K562 (cell line): ENCODE measurements around the gene VRK3. TPM values are rescaled to one million over a fixed set of nuclear protein-coding genes. Genes with fewer than 3 reads are reported as not detected.

Experiments used
- ARID4B ChIP-seq: sonication (generic); formaldehyde crosslinking; IDR thresholded peaks from 2 replicates; pipeline ENCODE4 v1.8.0; 2022; ENCODE audit warnings: mild to moderate bottlenecking, missing genetic modification reagents
- BCL6 ChIP-seq: fragments of 250-450 bp; sonication (Bioruptor Pico); IDR thresholded peaks from 2 replicates; pipeline ENCODE4 v1.4.0; 2020
- CSDE1 ChIP-seq, 2 experiments: fragments of 450-650 bp; IDR thresholded peaks; 2 replicates each; pipeline ENCODE4 v1.6.1; 2016; ENCODE audit warnings: mild to moderate bottlenecking in 1 of 2
- EGR1 ChIP-seq: fragments of 450-650 bp; conservative IDR thresholded peaks from 2 replicates; pipeline ENCODE4 v1.6.1; 2017; ENCODE audit warnings: mild to moderate bottlenecking
- ELF2 ChIP-seq: fragments of 250-450 bp; sonication (Bioruptor Pico); IDR thresholded peaks from 2 replicates; pipeline ENCODE4 v1.5.0; 2021; ENCODE audit warnings: mild to moderate bottlenecking
- MYNN ChIP-seq, 2 experiments: sonication (generic); formaldehyde crosslinking in 1 of 2; IDR thresholded peaks; 2 replicates each; pipeline versions ENCODE4 v1.5.0 to v1.6.1; 2016 to 2020; ENCODE audit warnings: antibody characterized with exemption in 1 of 2, missing genetic modification reagents in 1 of 2
- PHB ChIP-seq: fragments of 250-450 bp; sonication (Bioruptor Pico); IDR thresholded peaks from 2 replicates; pipeline ENCODE4 v1.5.0; 2021
- PHF20 ChIP-seq: fragments of 450-650 bp; IDR thresholded peaks from 2 replicates; pipeline ENCODE4 v1.6.1; 2018; ENCODE audit not compliant: partially characterized antibody
- POLR2H ChIP-seq: IDR thresholded peaks from 2 replicates; pipeline ENCODE4 v1.6.1; 2016; ENCODE audit warnings: missing genetic modification characterization, low read depth, mild to moderate bottlenecking, control low read depth, missing compliant biosample characterization, moderate library complexity
- SMARCA5 ChIP-seq: fragments of 450-650 bp; IDR thresholded peaks from 2 replicates; pipeline ENCODE4 v1.6.1; 2016
- SRF ChIP-seq, 2 experiments: fragments of 250-450, 450-650 bp in 1 of 2; sonication (Bioruptor Pico) in 1 of 2; sonication (generic) in 1 of 2; formaldehyde crosslinking; IDR thresholded peaks; 2 replicates each; pipeline versions ENCODE4 v1.5.0 to v1.5.1; 2020 to 2022; ENCODE audit warnings: mild to moderate bottlenecking in 1 of 2, missing genetic modification reagents in 1 of 2
- TCF3 ChIP-seq: sonication (generic); formaldehyde crosslinking; IDR thresholded peaks from 2 replicates; pipeline ENCODE4 v1.4.0; 2020; ENCODE audit warnings: mild to moderate bottlenecking, missing genetic modification reagents
- ZBTB43 ChIP-seq: sonication (generic); formaldehyde crosslinking; IDR thresholded peaks from 2 replicates; pipeline ENCODE4 v1.8.0; 2023; ENCODE audit warnings: mild to moderate bottlenecking, missing genetic modification reagents
- ZC3H8 ChIP-seq: fragments of 450-650 bp; IDR thresholded peaks from 2 replicates; pipeline ENCODE4 v1.6.1; 2017
- ZNF143 ChIP-seq: sonication (generic); formaldehyde crosslinking; IDR thresholded peaks from 2 replicates; pipeline ENCODE4 v1.9.0; 2022; ENCODE audit warnings: mild to moderate bottlenecking, missing genetic modification reagents
- ZNF41 ChIP-seq: fragments of 250-450 bp; sonication (Bioruptor Pico); conservative IDR thresholded peaks from 2 replicates; pipeline ENCODE4 v1.4.0; 2020; ENCODE audit warnings: mild to moderate bottlenecking
- ZNF511 ChIP-seq: sonication (generic); formaldehyde crosslinking; IDR thresholded peaks from 2 replicates; pipeline ENCODE4 v1.8.0; 2022; ENCODE audit warnings: mild to moderate bottlenecking, missing genetic modification reagents
- ZNF609 ChIP-seq: sonication (generic); formaldehyde crosslinking; IDR thresholded peaks from 2 replicates; pipeline ENCODE4 v1.8.1; 2023; ENCODE audit warnings: missing genetic modification reagents, mild to moderate bottlenecking, borderline replicate concordance
- polyA plus RNA-seq, 8 experiments: library from polyadenylated mRNA; depleted of rRNA in 4 of 8; stranded (reverse) in 5 of 8; unstranded in 3 of 8; fragments of >200 nt; fragmentation: Nextera tagmentation in 2 of 8; fragmentation: Illumina TruSeq in 1 of 8; extraction: Ambion mirVana in 2 of 8; extraction: Trizol in 1 of 8; gene quantifications; 2 replicates each; pipeline versions ENCODE4 v1.2.1 to v1.2.3, GENCODE V29; 2011 to 2014; ENCODE audit warnings: inconsistent platforms in 1 of 8, missing spikeins in 1 of 8
- total RNA-seq, 7 experiments: library from RNA; depleted of rRNA in 6 of 7; stranded (reverse); fragments of >200 nt in 6 of 7; fragmentation: Illumina TruSeq in 2 of 7; extraction: Trizol in 2 of 7; gene quantifications; 2 replicates each; pipeline versions ENCODE4 v1.2.1 to v1.2.3, GENCODE V29; 2011 to 2021; ENCODE audit warnings: low replicate concordance in 1 of 7

VRK3 gene
- total and polyA plus RNA-seq, 9 of the 15 experiments (the other 6 are each of a cell fraction or from before 2014, with no cell fraction given): 25.6 to 94.3 (median 42.9) TPM

GRCh38 chr19:49987159-49987698 lies 37.9 kb downstream of the VRK3 start (continued):
- TF ChIP-seq ZNF609 (CRISPR knock-in tag) (peak; percentile 100), ZC3H8 (peak; percentile 93), MYNN (IDR thresholded peaks at IDR 0.05) (peak; percentile 91), MYNN (CRISPR knock-in tag; IDR thresholded peaks at IDR 0.05) (peak; percentile 95), ELF2 (peak; percentile 80), ZNF511 (peak; percentile 100), EGR1 (no peak), SRF (CRISPR knock-in tag; IDR thresholded peaks at IDR 0.05) (peak in 1 of 2 experiments; percentile 98; a peak in 2 of 4 replicates), ZNF143 (CRISPR knock-in tag) (peak; percentile 69), PHF20 (no peak), CSDE1 (IDR thresholded peaks at IDR 0.05) (no peak), TCF3 (CRISPR knock-in tag) (peak; percentile 81), ZBTB43 (CRISPR knock-in tag) (peak; percentile 99), SMARCA5 (peak; percentile 50; the same call in 1 of the 2 replicates), PHB (CRISPR knock-in tag) (no peak), BCL6 (CRISPR knock-in tag) (peak; percentile 96), ARID4B (peak; percentile 100), POLR2H (tag) (peak; percentile 10; the same call in 1 of the 2 replicates), ZNF41 (CRISPR knock-in tag) (peak; percentile 83; the same call in 1 of the 2 replicates)
